Smooth muscle cell of the brain vasculature (primary cell): ENCODE measurements around the gene USE1.

Source experiments
- DNase-seq: peaks from one replicate; pipeline ENCODE4 v3.0.0-alpha.2; 2012; ENCODE audit warnings: low read depth, low spot score

USE1 gene

DNA sequence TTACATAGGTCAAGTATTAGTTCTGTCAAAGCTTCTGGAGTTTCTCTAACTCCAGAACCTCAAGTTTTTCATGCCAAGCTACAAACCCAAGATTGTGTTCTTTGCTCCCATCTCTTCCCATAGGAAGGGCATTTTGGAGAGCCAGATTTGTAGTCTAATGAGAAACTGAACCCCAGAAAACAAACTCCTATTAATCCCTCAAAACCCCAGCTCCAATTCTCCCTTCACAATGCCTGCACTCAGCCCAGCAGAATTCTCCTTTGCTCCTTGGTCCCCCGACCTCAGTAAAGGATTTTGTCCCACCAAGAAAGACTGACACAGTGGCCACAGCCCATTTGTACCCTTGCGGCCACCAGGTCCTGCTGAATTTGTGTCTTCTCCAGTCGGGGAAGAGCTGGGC is 41.0 kb downstream of the USE1 start:
- no peak for DNase-seq

- DNase-seq: no peak
Observed at GRCh38 chr19:17259118-17259780, 44.1 kb downstream of the USE1 start.

DNA sequence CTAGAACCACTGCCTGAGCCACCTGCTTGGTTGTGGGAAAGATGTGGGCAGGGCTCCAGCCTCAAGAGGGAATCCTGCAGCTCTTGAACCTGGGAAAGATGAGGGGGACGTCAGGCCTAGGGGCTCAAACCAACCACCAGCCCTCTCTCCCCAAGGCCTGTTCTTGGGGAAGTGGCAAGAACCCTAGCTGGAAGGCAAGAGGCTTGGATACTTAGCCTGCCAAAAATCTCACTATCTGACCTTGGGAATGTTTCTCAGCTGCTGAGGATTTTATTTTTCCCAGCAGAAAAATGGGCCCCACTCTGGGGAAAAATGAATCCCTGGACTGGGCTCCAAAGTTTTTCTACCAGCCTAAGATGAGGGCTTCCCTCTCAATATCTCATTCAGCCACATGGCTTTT is 44.8 kb downstream of the USE1 start:
- no peak for DNase-seq

DNA sequence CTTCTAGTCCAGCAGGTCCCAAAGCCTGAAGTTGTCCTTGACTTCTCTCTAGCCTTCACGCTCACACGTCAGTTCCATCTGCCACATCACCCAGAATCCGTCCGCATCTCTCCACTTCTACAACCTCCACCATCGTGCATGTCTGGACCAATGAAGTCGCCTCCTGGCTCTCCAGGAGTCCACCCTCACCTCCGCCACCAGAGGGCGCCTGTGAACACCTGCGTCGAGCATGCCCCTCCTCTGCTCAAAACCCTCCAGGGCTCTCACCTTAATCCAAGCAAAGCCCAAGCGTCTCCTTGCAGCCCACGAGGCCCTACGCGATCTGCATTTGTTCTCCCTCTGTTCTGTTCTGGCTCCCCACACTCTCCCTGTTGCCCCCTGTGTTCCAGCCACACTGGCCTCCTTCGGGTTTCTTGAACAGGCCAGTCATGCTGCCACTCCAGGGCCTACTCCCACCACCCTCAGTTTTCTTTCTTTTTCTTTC is 45.7 kb downstream of the USE1 start:
- peak; percentile 26 for DNase-seq

GRCh38 chr19:17262557-17262956 is 47.4 kb downstream of the USE1 start:
- no peak for DNase-seq

GRCh38 chr19:17263712-17264640 is 48.8 kb downstream of the USE1 start:
- no peak for DNase-seq

DNA sequence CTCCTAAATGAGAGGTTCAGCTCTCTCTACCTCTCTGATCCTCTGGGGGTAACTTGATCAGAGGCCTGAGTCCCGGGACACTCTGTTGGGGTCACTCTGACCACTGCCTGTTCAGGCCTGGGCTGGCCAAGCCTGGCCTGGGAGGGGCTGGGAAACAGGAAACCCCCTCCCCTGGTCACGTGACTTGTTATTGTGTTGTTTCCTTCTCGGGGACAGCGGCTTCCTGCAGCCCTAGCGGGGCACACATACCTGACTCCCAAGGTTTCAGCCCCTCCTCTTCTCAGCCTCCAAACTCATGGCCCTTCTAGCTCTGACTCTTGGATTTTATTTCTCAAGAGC is 49.5 kb downstream of the USE1 start, which contains the start of gene USHBP1:
Gene USHBP1 (minus strand): TSS at position 105 of the 339 bp plus-strand sequence. CDS start 446 bp downstream, outside the sequence.
- no peak for DNase-seq

- no peak for DNase-seq
Observed at GRCh38 chr19:17266026-17266425, 50.9 kb downstream of the USE1 start.

DNA sequence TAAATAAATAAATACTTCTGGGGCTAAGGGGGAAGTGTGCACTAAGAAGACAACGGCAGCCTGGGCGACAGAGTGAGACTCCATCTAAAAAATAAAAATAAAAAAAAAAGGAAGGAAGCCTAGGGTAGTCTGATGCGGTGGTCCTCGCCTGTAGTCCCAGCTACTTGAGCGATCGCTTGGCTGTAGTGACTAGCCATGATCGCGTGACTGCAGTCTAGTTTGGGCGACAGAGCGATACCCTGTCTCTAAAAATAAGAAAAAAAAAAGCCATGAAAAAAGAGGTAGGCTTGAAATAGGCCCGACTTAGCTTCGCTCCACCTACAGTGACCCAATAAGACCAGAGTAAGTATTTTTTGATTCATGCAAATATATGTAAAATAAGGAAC is 51.4 kb downstream of the USE1 start:
- DNase-seq: no peak

GRCh38 chr19:17266975-17267788 is 52.0 kb downstream of the USE1 start, which contains the start of gene BABAM1:
BABAM1 (plus strand) TSS chr19:17267443; CDS start chr19:17268807, 1,364 bp downstream.
- peak; percentile 96 for DNase-seq

DNA sequence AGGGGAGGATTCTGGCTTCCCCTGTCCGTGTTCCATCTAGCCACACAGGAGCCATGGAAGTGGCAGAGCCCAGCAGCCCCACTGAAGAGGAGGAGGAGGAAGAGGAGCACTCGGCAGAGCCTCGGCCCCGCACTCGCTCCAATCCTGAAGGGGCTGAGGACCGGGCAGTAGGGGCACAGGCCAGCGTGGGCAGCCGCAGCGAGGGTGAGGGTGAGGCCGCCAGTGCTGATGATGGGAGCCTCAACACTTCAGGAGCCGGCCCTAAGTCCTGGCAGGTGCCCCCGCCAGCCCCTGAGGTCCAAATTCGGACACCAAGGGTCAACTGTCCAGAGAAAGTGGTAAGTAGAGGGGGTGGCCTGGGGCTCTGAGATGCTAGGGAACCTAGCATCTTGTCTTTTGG is 53.6 kb downstream of the USE1 start:
- no peak for DNase-seq
